Measurements from ENCODE around the gene SKOR1. TPM values are rescaled to one million over a fixed set of nuclear protein-coding genes. Genes with fewer than 3 reads are reported as not detected.

SKOR1 gene
- total RNA-seq, 1 experiment from 2014 or later = 0.81 TPM

DNA sequence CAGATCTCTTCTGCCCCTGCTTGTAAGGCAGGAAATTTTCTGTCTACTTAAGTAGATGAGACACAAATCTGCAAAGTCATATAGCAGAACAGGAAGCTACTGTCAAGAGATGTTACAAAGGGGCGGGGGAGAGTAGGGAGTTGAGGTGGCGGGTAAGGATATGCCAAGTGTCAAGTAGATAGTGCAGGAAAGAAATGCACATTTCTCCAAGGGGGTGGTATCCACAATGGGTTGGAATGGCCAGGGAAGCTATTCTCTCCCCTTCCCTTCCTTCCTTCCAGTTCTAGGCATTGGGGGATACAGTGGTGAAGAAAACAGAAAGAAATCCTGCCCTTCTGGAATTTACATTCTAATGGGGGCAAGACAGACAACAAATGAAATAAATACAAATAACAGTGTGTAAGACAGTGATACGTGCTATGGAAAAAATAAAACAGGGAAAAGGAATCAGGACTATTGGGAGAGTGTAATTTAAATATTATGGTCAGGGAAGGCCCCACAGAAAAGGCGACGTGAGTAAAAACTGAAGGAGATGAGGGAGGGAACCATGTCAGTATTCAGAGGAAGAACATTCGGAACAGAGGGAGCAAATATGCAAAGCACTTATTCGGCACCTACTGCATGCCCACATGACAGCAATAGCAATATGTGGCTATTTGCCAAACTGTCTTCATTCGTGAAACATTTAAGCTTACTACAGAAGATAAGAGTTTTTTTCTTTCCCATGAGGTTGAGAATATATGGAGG lies 57.4 kb downstream of the SKOR1 start:
- Histone ChIP-seq H4K20me1 (ENCODE audit: insufficient read depth) (no peaks in the 10 kb centered on the region), H3K4me3 (replicated peaks in 1 of 2; ENCODE audit: low read depth in 1 of 2, low read length in 2 of 2) (no peak overlapping the region), H3K79me2 (ENCODE audit: insufficient read depth, low read length) (no peaks in the 10 kb centered on the region), H3K27me3 (ENCODE audit: insufficient read depth, low read length) (no peaks in the 10 kb centered on the region), H3K4me2 (ENCODE audit: low read length) (no peak overlapping the region), H3K4me1 (ENCODE audit: control insufficient read depth in 1 of 2, insufficient read depth in 2 of 2, low read length in 2 of 2) (peaks cover 14 to 17% of the 10 kb centered on the region in 2 experiments), H3K9me3 (ENCODE audit: control insufficient read depth in 1 of 2, insufficient read depth in 1 of 2, low read depth in 1 of 2, low read length in 2 of 2) (no peaks in the 10 kb centered on the region), H2AFZ (ENCODE audit: low read depth, low read length, poor library complexity, severe bottlenecking) (no peak overlapping the region), H3K27ac (ENCODE audit: low read depth, low read length) (no peak overlapping the region), H3K9ac (ENCODE audit: low read length) (no peak overlapping the region), H3K36me3 (ENCODE audit: control insufficient read depth in 1 of 2, insufficient read depth in 2 of 2, low read length in 2 of 2) (no peaks in the 10 kb centered on the region), H3K9me2 (ENCODE audit: insufficient read depth) (no peaks in the 10 kb centered on the region)
- intact Hi-C loops (cut with micrococcal nuclease) = no loop called here
- ATAC-seq (no peak), DNase-seq (ENCODE audit: low read depth, low spot score) (no peak)
- ChIA-PET RAD21 (ENCODE audit: low non-redundant PET in 1 of 2, low total read pairs in 2 of 2, uncharacterized antibody in 2 of 2, unreplicated experiment in 2 of 2) (no interaction called here), CTCF (no interaction called here), POLR2A (no interaction called here)
- no TSS peak for BruUV-seq (replicated peaks)
- TF ChIP-seq POLR2AphosphoS5 (IDR thresholded peaks at IDR 0.05; ENCODE audit: low read depth, low read length) (no peak), ELF1 (IDR thresholded peaks at IDR 0.05; ENCODE audit: borderline replicate concordance, low read depth) (no peak), CBX3 (IDR thresholded peaks at IDR 0.05; ENCODE audit: low read depth) (no peak), EZH2 (IDR thresholded peaks at IDR 0.05) (no peak), YY1 (IDR thresholded peaks at IDR 0.05; ENCODE audit: extremely low read depth, insufficient replicate concordance, low read depth, low read length) (no peak), POLR2A (IDR thresholded peaks at IDR 0.05; ENCODE audit: borderline replicate concordance, extremely low read depth, insufficient read depth, insufficient read length) (no peak), SIN3A (IDR thresholded peaks at IDR 0.05; ENCODE audit: low read depth) (no peak), SP1 (IDR thresholded peaks at IDR 0.05; ENCODE audit: low read depth) (no peak), CEBPB (IDR thresholded peaks at IDR 0.05; ENCODE audit: low read depth) (no peak), EGR1 (IDR thresholded peaks at IDR 0.05; ENCODE audit: low read depth) (no peak)
- TF ChIP-seq, protein P1, sequence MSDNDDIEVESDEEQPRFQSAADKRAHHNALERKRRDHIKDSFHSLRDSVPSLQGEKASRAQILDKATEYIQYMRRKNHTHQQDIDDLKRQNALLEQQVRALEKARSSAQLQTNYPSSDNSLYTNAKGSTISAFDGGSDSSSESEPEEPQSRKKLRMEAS (IDR thresholded peaks at IDR 0.05) = no peak
- TF ChIP-seq, protein P2, sequence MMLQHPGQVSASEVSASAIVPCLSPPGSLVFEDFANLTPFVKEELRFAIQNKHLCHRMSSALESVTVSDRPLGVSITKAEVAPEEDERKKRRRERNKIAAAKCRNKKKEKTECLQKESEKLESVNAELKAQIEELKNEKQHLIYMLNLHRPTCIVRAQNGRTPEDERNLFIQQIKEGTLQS (IDR thresholded peaks at IDR 0.05) = no peak
- TF ChIP-seq, protein P3, sequence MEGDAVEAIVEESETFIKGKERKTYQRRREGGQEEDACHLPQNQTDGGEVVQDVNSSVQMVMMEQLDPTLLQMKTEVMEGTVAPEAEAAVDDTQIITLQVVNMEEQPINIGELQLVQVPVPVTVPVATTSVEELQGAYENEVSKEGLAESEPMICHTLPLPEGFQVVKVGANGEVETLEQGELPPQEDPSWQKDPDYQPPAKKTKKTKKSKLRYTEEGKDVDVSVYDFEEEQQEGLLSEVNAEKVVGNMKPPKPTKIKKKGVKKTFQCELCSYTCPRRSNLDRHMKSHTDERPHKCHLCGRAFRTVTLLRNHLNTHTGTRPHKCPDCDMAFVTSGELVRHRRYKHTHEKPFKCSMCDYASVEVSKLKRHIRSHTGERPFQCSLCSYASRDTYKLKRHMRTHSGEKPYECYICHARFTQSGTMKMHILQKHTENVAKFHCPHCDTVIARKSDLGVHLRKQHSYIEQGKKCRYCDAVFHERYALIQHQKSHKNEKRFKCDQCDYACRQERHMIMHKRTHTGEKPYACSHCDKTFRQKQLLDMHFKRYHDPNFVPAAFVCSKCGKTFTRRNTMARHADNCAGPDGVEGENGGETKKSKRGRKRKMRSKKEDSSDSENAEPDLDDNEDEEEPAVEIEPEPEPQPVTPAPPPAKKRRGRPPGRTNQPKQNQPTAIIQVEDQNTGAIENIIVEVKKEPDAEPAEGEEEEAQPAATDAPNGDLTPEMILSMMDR (IDR thresholded peaks at IDR 0.05 in 2 of 3, conservative IDR thresholded peaks at IDR 0.05 in 1 of 3; ENCODE audit: borderline replicate concordance in 1 of 3, insufficient read depth in 1 of 3, low read depth in 2 of 3, low read length in 2 of 3) = no peak
- TF ChIP-seq, protein P4, sequence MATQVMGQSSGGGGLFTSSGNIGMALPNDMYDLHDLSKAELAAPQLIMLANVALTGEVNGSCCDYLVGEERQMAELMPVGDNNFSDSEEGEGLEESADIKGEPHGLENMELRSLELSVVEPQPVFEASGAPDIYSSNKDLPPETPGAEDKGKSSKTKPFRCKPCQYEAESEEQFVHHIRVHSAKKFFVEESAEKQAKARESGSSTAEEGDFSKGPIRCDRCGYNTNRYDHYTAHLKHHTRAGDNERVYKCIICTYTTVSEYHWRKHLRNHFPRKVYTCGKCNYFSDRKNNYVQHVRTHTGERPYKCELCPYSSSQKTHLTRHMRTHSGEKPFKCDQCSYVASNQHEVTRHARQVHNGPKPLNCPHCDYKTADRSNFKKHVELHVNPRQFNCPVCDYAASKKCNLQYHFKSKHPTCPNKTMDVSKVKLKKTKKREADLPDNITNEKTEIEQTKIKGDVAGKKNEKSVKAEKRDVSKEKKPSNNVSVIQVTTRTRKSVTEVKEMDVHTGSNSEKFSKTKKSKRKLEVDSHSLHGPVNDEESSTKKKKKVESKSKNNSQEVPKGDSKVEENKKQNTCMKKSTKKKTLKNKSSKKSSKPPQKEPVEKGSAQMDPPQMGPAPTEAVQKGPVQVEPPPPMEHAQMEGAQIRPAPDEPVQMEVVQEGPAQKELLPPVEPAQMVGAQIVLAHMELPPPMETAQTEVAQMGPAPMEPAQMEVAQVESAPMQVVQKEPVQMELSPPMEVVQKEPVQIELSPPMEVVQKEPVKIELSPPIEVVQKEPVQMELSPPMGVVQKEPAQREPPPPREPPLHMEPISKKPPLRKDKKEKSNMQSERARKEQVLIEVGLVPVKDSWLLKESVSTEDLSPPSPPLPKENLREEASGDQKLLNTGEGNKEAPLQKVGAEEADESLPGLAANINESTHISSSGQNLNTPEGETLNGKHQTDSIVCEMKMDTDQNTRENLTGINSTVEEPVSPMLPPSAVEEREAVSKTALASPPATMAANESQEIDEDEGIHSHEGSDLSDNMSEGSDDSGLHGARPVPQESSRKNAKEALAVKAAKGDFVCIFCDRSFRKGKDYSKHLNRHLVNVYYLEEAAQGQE (IDR thresholded peaks at IDR 0.05; ENCODE audit: low read depth) = no peak

Data from HCT116 (cell line).